Dendritic cell treated with granulocyte-macrophage colony-stimulating factor and Interleukin-4, amounts not matched to agents 40 ng/mL and 50 ng/mL, for 4 days (primary cell): Measurements from ENCODE around the gene TRMT44.

Experiments
- H3K27ac Mint-ChIP-seq: one replicate; pipeline ENCODE4 v1.8.0; 2022; ENCODE audit warnings: mild to moderate bottlenecking, mixed read lengths
- H3K27me3 Mint-ChIP-seq: one replicate; pipeline ENCODE4 v1.8.0; 2022; ENCODE audit warnings: mild to moderate bottlenecking, mixed read lengths
- H3K36me3 Mint-ChIP-seq: one replicate; pipeline ENCODE4 v1.8.0; 2022; ENCODE audit warnings: low read depth, mixed read lengths
- H3K4me1 Mint-ChIP-seq: one replicate; pipeline ENCODE4 v1.8.0; 2022; ENCODE audit warnings: low read depth, mixed read lengths
- H3K4me3 Mint-ChIP-seq: one replicate; pipeline ENCODE4 v1.8.0; 2022; ENCODE audit warnings: mild to moderate bottlenecking, moderate library complexity, mixed read lengths
- H3K9me3 Mint-ChIP-seq: one replicate; pipeline ENCODE4 v1.8.0; 2022; ENCODE audit warnings: mixed read lengths
- intact Hi-C: fragments of 100-400 bp; cut with micrococcal nuclease; formaldehyde crosslinking; loops from one replicate; pipeline ENCODE4 v1.15.0; 2022

TRMT44 gene

DNA sequence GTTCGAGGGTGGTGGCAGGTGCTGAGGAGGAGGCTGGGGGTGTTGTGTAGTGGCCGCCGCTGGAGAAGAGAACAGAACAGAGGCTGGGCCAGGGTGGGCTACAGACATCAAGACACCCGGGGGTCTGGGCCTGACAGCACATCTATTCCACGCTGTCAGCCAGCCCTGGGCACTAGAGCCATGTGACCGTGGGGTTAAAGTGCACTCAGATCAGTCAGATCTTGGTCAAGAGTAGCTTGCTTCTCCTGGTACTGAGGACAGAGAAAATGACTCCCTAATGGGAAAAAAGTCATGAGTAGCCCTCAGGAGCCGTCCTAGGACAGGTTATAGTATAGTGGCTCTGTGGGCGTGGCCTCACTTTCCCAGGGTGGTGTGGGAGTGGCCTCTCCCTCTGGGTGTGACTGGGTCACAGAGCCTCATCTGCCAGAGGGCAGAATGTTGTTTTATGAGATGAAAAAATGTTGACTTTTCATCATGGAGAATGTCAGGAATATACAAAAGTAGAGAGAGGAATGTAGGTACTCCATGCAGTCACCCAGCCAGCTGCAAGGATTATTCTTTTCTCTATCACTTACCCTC lies 19.4 kb downstream of the TRMT44 start:
- no peaks in the 10 kb centered on the region for H3K27me3 Mint-ChIP-seq
- H3K27ac Mint-ChIP-seq = no peak overlapping the region
- peaks cover 92% of the 10 kb centered on the region for H3K36me3 Mint-ChIP-seq
- intact Hi-C loops = no loop called here
- peaks cover 3% of the 10 kb centered on the region for H3K4me1 Mint-ChIP-seq
- H3K9me3 Mint-ChIP-seq = no peaks in the 10 kb centered on the region
- no peak overlapping the region for H3K4me3 Mint-ChIP-seq

DNA sequence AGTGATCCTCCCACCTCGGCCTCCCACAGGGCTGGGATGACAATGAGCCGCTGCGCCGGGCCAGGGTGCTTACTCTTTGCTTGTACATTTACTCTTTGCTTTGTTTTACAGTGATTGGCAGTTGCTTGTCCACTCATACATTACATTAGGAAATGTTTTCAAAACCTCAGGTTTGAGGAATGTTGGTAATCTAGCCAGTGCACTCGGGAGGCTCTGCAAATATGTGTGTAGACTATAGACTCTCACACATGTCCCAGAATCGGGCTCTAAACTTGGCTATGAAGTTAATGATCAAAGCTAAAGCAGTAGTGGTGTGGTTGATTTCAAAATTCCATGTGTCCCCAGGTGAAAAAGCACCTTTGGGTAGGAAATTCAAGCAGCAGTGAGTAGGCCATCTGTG lies 20.5 kb downstream of the TRMT44 start:
- H3K27ac Mint-ChIP-seq = no peak overlapping the region
- intact Hi-C loops = no loop called here
- no peak overlapping the region for H3K4me3 Mint-ChIP-seq
- H3K27me3 Mint-ChIP-seq = no peaks in the 10 kb centered on the region
- H3K4me1 Mint-ChIP-seq = no peaks in the 10 kb centered on the region
- H3K36me3 Mint-ChIP-seq = peaks cover 93% of the 10 kb centered on the region
- no peaks in the 10 kb centered on the region for H3K9me3 Mint-ChIP-seq

GRCh38 chr4:8461616-8462015 lies 21.0 kb downstream of the TRMT44 start:
- Mint-ChIP-seq H3K36me3 (peaks cover 93% of the 10 kb centered on the region), H3K4me3 (no peak overlapping the region), H3K4me1 (no peaks in the 10 kb centered on the region), H3K9me3 (no peaks in the 10 kb centered on the region), H3K27ac (no peak overlapping the region), H3K27me3 (no peaks in the 10 kb centered on the region)
- intact Hi-C loops = no loop called here

GRCh38 chr4:8463811-8464210 lies 23.2 kb downstream of the TRMT44 start:
- intact Hi-C loops = no loop called here
- H3K9me3 Mint-ChIP-seq = no peaks in the 10 kb centered on the region
- peaks cover 90% of the 10 kb centered on the region for H3K36me3 Mint-ChIP-seq
- no peaks in the 10 kb centered on the region for H3K4me1 Mint-ChIP-seq
- H3K27me3 Mint-ChIP-seq = no peaks in the 10 kb centered on the region
- no peak overlapping the region for H3K4me3 Mint-ChIP-seq
- H3K27ac Mint-ChIP-seq = no peak overlapping the region

- intact Hi-C loops = no loop called here
- no peak overlapping the region for H3K27ac Mint-ChIP-seq
- H3K4me1 Mint-ChIP-seq = no peaks in the 10 kb centered on the region
- no peaks in the 10 kb centered on the region for H3K9me3 Mint-ChIP-seq
- H3K4me3 Mint-ChIP-seq = no peak overlapping the region
- no peaks in the 10 kb centered on the region for H3K27me3 Mint-ChIP-seq
- peaks cover 90% of the 10 kb centered on the region for H3K36me3 Mint-ChIP-seq
Measured at GRCh38 chr4:8464381-8464780, 23.8 kb downstream of the TRMT44 start.

GRCh38 chr4:8465615-8466611 lies 25.3 kb downstream of the TRMT44 start:
- Mint-ChIP-seq H3K27ac (no peak overlapping the region), H3K27me3 (no peaks in the 10 kb centered on the region), H3K9me3 (no peaks in the 10 kb centered on the region), H3K4me3 (no peak overlapping the region), H3K36me3 (peaks cover 93% of the 10 kb centered on the region), H3K4me1 (no peaks in the 10 kb centered on the region)
- intact Hi-C loops = no loop called here

DNA sequence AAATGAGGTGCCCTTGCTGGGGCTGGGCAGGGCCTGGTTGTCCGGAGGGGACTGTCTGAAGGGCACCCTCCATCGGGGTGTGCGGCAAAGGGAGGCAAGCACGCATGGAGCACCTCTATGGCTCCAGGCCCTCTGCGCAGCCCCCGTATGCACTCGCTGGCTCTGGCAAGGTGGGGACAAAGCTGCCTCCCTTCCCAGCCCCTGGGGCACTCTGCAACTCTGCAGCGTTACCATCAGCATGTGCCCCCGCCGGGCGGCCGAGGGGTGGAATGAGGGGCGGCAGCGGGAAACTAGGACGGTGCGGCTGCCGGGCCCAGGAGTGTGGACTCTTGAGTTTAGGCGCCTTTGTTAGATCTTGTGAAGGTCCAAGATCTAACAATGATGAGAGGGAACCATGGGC lies 26.4 kb downstream of the TRMT44 start:
- Mint-ChIP-seq H3K4me3 (no peak overlapping the region), H3K27me3 (no peaks in the 10 kb centered on the region), H3K36me3 (peaks cover 93% of the 10 kb centered on the region), H3K4me1 (no peaks in the 10 kb centered on the region), H3K27ac (no peak overlapping the region), H3K9me3 (no peaks in the 10 kb centered on the region)
- intact Hi-C loops = no loop called here

DNA sequence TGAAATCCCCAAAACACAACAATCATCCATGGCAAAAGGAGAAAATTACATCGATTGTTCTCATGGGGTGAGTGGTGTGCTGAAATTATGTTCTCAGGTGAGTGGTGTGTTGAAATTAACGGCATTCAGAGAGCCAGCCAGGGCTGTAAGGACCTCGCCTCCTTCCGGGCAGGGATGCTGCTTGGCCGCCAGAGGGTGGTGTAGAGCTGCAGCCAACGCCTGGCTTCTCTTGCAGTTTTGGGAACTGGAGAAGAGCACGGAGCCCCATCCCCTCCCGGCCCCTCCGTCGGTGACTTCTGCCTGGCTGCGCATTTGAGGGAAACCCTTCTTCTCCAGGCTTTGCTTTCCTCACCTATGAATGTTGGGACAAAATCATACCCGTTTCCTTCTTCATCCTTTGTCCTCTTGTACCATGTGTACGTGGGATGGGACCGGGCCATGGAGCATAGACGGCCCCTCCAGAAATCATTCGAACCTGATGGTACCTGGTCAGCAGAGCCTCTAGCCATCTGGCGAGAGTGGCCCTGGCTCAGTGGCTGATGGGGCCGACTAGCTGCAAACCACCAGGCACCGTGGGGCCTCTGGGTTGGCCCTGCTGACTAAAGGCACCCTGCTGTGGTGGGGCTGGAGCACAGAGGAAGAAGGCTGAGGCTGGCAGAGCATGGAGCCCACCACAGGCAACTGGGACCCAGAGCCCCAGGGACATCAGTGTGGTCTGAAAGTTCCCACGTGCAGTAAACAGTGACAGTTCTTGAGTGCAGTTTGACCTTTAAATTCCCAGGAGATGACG lies 28.4 kb downstream of the TRMT44 start:
- H3K36me3 Mint-ChIP-seq = peaks cover 92% of the 10 kb centered on the region
- no peaks in the 10 kb centered on the region for H3K4me1 Mint-ChIP-seq
- no peaks in the 10 kb centered on the region for H3K27me3 Mint-ChIP-seq
- H3K9me3 Mint-ChIP-seq = no peaks in the 10 kb centered on the region
- intact Hi-C loops = loop anchor here (2.0 kb wide), 1 partner anchor 126 kb away; no protein-coding TSS in a partner anchor
- H3K4me3 Mint-ChIP-seq = no peak overlapping the region
- H3K27ac Mint-ChIP-seq = no peak overlapping the region

DNA sequence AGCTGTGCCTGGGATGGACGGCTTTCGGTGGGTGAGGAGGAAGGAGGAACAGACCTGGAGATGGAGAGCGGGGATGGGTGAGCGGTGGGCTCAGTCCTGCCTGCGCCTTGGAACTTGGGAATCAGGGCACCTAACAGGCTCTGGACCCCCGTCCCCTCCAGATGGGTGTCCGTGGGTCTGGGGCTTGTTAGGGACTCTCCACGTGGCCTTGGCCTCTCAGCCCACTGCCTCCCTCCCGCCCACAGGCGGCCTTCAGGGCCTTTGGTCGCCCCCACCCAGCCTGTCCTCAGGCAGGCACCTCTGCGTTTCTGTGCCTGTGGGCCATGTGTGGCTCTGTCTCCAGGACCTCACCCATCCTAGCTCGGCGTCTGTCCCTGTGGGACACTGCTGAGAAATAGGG lies 29.0 kb downstream of the TRMT44 start:
- Mint-ChIP-seq H3K9me3 (no peaks in the 10 kb centered on the region), H3K27ac (no peak overlapping the region), H3K4me3 (no peak overlapping the region), H3K36me3 (peaks cover 91% of the 10 kb centered on the region), H3K27me3 (no peaks in the 10 kb centered on the region), H3K4me1 (no peaks in the 10 kb centered on the region)
- intact Hi-C loops = loop anchor here (2.0 kb wide), 1 partner anchor 125 kb away; no protein-coding TSS in a partner anchor

- Mint-ChIP-seq H3K36me3 (peaks cover 87% of the 10 kb centered on the region), H3K4me1 (no peaks in the 10 kb centered on the region), H3K9me3 (no peaks in the 10 kb centered on the region), H3K27me3 (no peaks in the 10 kb centered on the region), H3K27ac (no peak overlapping the region), H3K4me3 (no peak overlapping the region)
- intact Hi-C loops = no loop called here
Measured at GRCh38 chr4:8470451-8471024, 30.0 kb downstream of the TRMT44 start.

- Mint-ChIP-seq H3K9me3 (no peaks in the 10 kb centered on the region), H3K27me3 (no peaks in the 10 kb centered on the region), H3K27ac (no peak overlapping the region), H3K4me3 (no peak overlapping the region), H3K36me3 (peaks cover 87% of the 10 kb centered on the region), H3K4me1 (no peaks in the 10 kb centered on the region)
- intact Hi-C loops = no loop called here
Measured at GRCh38 chr4:8471211-8471875, 30.8 kb downstream of the TRMT44 start.

DNA sequence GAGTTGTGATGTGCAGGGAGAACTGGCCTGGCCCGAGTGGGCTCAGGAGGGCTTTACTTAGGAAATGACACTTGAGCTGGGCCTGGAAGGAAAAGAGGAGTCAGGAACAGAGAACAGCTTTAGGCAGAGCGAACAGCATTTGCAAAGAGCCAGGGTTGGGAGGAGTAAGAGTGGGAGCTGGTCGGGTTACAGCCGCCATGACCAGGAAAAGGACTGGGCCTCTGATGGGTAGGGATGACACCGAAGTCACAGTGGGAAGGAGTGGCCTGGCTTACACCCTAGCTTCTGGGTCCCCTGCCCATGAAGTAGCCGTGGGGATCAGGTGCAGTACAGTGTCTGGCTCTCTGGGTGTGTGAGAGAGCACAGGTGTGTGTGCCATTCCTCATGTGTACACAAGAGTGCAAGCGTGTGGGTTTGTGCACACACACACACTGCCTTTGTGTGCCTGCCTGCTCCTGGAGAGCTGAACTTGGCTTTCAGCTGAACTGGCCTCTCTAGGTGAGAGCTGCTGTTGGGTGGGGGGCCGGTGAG lies 31.6 kb downstream of the TRMT44 start:
- intact Hi-C loops = no loop called here
- Mint-ChIP-seq H3K27ac (no peak overlapping the region), H3K36me3 (peaks cover 87% of the 10 kb centered on the region), H3K4me3 (no peak overlapping the region), H3K9me3 (no peaks in the 10 kb centered on the region), H3K4me1 (no peaks in the 10 kb centered on the region), H3K27me3 (no peaks in the 10 kb centered on the region)

DNA sequence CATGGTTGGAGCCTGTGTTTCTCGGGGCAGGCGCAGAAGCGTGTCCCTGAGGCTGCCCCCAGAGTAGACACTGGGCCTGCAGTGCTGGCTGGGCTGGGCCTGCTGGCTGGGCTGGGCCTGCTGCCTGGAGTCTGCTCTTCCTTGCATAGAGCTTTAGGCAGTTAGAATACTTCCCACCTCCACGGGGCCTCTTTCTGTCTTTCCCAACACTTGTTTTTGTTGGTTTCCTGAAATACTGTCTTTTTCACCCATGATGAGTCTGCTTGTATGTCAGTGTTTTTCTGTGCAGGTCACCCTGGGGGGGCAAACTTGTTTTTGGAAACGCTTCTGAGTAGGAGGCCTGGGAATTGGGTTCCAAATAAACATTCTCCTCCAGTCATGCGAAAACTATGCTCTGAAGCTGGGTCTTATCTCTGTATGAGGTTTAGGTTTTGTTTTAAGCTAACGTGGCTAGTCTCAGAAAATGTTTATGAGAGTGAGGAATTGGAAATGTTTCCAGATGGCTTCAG lies 32.2 kb downstream of the TRMT44 start:
- no peak overlapping the region for H3K4me3 Mint-ChIP-seq
- peaks cover 85% of the 10 kb centered on the region for H3K36me3 Mint-ChIP-seq
- no peaks in the 10 kb centered on the region for H3K4me1 Mint-ChIP-seq

More for the DNA sequence above, 32.2 kb downstream of the TRMT44 start:
- Mint-ChIP-seq H3K9me3 (no peaks in the 10 kb centered on the region), H3K27me3 (no peaks in the 10 kb centered on the region), H3K27ac (no peak overlapping the region)
- intact Hi-C loops = no loop called here
